ENCODE results near the gene SESN1.

The SESN1 gene

GRCh38 chr6:108952776-108953486, 141.7 kb downstream of the SESN1 start:
- Histone ChIP-seq H3K9me3 (ENCODE audit: insufficient read depth, low read length) (no peaks in the 10 kb centered on the region), H3K4me1 (ENCODE audit: insufficient read depth, insufficient read length) (no peaks in the 10 kb centered on the region), H3K27me3 (ENCODE audit: insufficient read depth, insufficient read length) (no peaks in the 10 kb centered on the region), H3K9ac (ENCODE audit: insufficient read length, low read depth) (no peak overlapping the region), H3K4me3 (ENCODE audit: insufficient read length, low read depth) (no peak overlapping the region), H3K36me3 (ENCODE audit: insufficient read depth, insufficient read length, low read length) (no peaks in the 10 kb centered on the region)
- TF ChIP-seq YY1 (IDR thresholded peaks at IDR 0.05; ENCODE audit: insufficient read depth, insufficient read length) (no peak), SUZ12 (IDR thresholded peaks at IDR 0.05; ENCODE audit: extremely low read depth, insufficient read depth, insufficient read length) (no peak), ZNF274 (IDR thresholded peaks at IDR 0.05; ENCODE audit: low read depth, low read length) (no peak)
- DNase-seq (ENCODE audit: low read depth, low spot score) = no peak

- Histone ChIP-seq H3K9me3 (ENCODE audit: insufficient read depth, low read length) (no peaks in the 10 kb centered on the region), H3K4me3 (ENCODE audit: insufficient read length, low read depth) (no peak overlapping the region), H3K27me3 (ENCODE audit: insufficient read depth, insufficient read length) (no peaks in the 10 kb centered on the region), H3K9ac (ENCODE audit: insufficient read length, low read depth) (no peak overlapping the region), H3K4me1 (ENCODE audit: insufficient read depth, insufficient read length) (no peaks in the 10 kb centered on the region), H3K36me3 (ENCODE audit: insufficient read depth, insufficient read length, low read length) (no peaks in the 10 kb centered on the region)
- TF ChIP-seq YY1 (IDR thresholded peaks at IDR 0.05; ENCODE audit: insufficient read depth, insufficient read length) (no peak), SUZ12 (IDR thresholded peaks at IDR 0.05; ENCODE audit: extremely low read depth, insufficient read depth, insufficient read length) (no peak), ZNF274 (IDR thresholded peaks at IDR 0.05; ENCODE audit: low read depth, low read length) (no peak)
- DNase-seq (ENCODE audit: low read depth, low spot score) = no peak
Observed at GRCh38 chr6:108951351-108951953, 143.2 kb downstream of the SESN1 start.

- Histone ChIP-seq H3K27me3 (ENCODE audit: insufficient read depth, insufficient read length) (no peaks in the 10 kb centered on the region), H3K9ac (ENCODE audit: insufficient read length, low read depth) (no peak overlapping the region), H3K9me3 (ENCODE audit: insufficient read depth, low read length) (no peaks in the 10 kb centered on the region), H3K4me3 (ENCODE audit: insufficient read length, low read depth) (no peak overlapping the region), H3K36me3 (ENCODE audit: insufficient read depth, insufficient read length, low read length) (no peaks in the 10 kb centered on the region), H3K4me1 (ENCODE audit: insufficient read depth, insufficient read length) (peaks cover 6% of the 10 kb centered on the region)
- DNase-seq (ENCODE audit: low read depth, low spot score) = no peak
- no peak for TF ChIP-seq SUZ12 (IDR thresholded peaks at IDR 0.05; ENCODE audit: extremely low read depth, insufficient read depth, insufficient read length)
- no peak for TF ChIP-seq ZNF274 (IDR thresholded peaks at IDR 0.05; ENCODE audit: low read depth, low read length)
- TF ChIP-seq YY1 (IDR thresholded peaks at IDR 0.05; ENCODE audit: insufficient read depth, insufficient read length) = no peak
Observed at GRCh38 chr6:108948181-108948661, 146.4 kb downstream of the SESN1 start.

GRCh38 chr6:108947114-108947854, 147.4 kb downstream of the SESN1 start:
- Histone ChIP-seq H3K27me3 (ENCODE audit: insufficient read depth, insufficient read length) (no peaks in the 10 kb centered on the region), H3K4me3 (ENCODE audit: insufficient read length, low read depth) (no peak overlapping the region), H3K4me1 (ENCODE audit: insufficient read depth, insufficient read length) (peaks cover 6% of the 10 kb centered on the region), H3K9ac (ENCODE audit: insufficient read length, low read depth) (no peak overlapping the region), H3K36me3 (ENCODE audit: insufficient read depth, insufficient read length, low read length) (no peaks in the 10 kb centered on the region), H3K9me3 (ENCODE audit: insufficient read depth, low read length) (no peaks in the 10 kb centered on the region)
- no peak for TF ChIP-seq ZNF274 (IDR thresholded peaks at IDR 0.05; ENCODE audit: low read depth, low read length)
- no peak for TF ChIP-seq YY1 (IDR thresholded peaks at IDR 0.05; ENCODE audit: insufficient read depth, insufficient read length)
- no peak for TF ChIP-seq SUZ12 (IDR thresholded peaks at IDR 0.05; ENCODE audit: extremely low read depth, insufficient read depth, insufficient read length)
- DNase-seq (ENCODE audit: low read depth, low spot score) = no peak

- no peak for TF ChIP-seq ZNF274 (IDR thresholded peaks at IDR 0.05; ENCODE audit: low read depth, low read length)
- no peak for TF ChIP-seq SUZ12 (IDR thresholded peaks at IDR 0.05; ENCODE audit: extremely low read depth, insufficient read depth, insufficient read length)
- TF ChIP-seq YY1 (IDR thresholded peaks at IDR 0.05; ENCODE audit: insufficient read depth, insufficient read length) = no peak
- Histone ChIP-seq H3K36me3 (ENCODE audit: insufficient read depth, insufficient read length, low read length) (no peaks in the 10 kb centered on the region), H3K4me3 (ENCODE audit: insufficient read length, low read depth) (no peak overlapping the region), H3K9ac (ENCODE audit: insufficient read length, low read depth) (no peak overlapping the region), H3K9me3 (ENCODE audit: insufficient read depth, low read length) (no peaks in the 10 kb centered on the region), H3K4me1 (ENCODE audit: insufficient read depth, insufficient read length) (peaks cover 6% of the 10 kb centered on the region), H3K27me3 (ENCODE audit: insufficient read depth, insufficient read length) (no peaks in the 10 kb centered on the region)
- DNase-seq (ENCODE audit: low read depth, low spot score) = no peak
Observed at GRCh38 chr6:108946695-108947094, 148.0 kb downstream of the SESN1 start.

DNA sequence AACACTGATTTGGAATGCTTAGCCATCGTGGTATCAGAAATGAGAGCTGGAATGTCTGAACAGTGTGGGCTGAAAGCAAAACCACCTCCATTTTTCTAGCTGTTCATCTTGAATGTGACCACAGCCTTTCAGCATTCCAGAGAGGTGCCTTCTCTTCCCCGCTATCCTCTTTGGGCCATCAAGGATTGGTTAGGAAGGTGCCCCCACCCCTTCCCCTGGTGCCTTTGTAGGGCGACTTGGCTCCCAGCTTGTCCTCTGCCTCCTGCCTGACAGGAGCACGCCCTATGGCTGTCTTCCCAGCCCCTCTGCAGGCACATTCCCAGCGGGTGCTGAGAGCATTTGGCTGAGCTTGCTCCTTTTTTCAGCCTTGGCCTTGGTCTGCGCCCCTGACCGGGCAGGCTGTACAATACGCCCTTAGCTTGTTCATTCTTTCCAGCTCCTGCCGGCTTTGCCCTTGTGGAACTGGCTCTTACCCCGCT, 148.9 kb downstream of the SESN1 start:
- H3K9me3 ChIP-seq (ENCODE audit: insufficient read depth, low read length) = no peaks in the 10 kb centered on the region
- no peak overlapping the region for H3K9ac ChIP-seq (ENCODE audit: insufficient read length, low read depth)
- no peak overlapping the region for H3K4me3 ChIP-seq (ENCODE audit: insufficient read length, low read depth)
- TF ChIP-seq ZNF274 (IDR thresholded peaks at IDR 0.05; ENCODE audit: low read depth, low read length) (no peak), YY1 (IDR thresholded peaks at IDR 0.05; ENCODE audit: insufficient read depth, insufficient read length) (no peak), SUZ12 (IDR thresholded peaks at IDR 0.05; ENCODE audit: extremely low read depth, insufficient read depth, insufficient read length) (no peak)
- DNase-seq (ENCODE audit: low read depth, low spot score) = no peak
- H3K36me3 ChIP-seq (ENCODE audit: insufficient read depth, insufficient read length, low read length) = no peaks in the 10 kb centered on the region
- H3K4me1 ChIP-seq (ENCODE audit: insufficient read depth, insufficient read length) = peaks cover 6% of the 10 kb centered on the region
- no peaks in the 10 kb centered on the region for H3K27me3 ChIP-seq (ENCODE audit: insufficient read depth, insufficient read length)
